Spleen (tissue), 11 donors: Measurements from ENCODE around the gene GNL3. TPM values are rescaled to one million over a fixed set of nuclear protein-coding genes. Genes with fewer than 3 reads are reported as not detected.

Source experiments
- DNase-seq: peaks from one replicate; pipeline ENCODE4 v3.0.0-alpha.2; 2020
- H3K27ac ChIP-seq, 8 donors: fragments of 200-600 bp; sonication (generic) in 7 of 8; 1 replicate in 4 of 8; 2 replicates in 4 of 8; pipeline versions ENCODE4 v1.5.0 to v1.8.0; 2016 to 2021; ENCODE audit warnings: inconsistent platforms in 4 of 8, mild to moderate bottlenecking in 4 of 8, moderate library complexity in 1 of 8
- H3K27me3 ChIP-seq, 7 donors: fragments of 200-600 bp; sonication (generic) in 6 of 7; replicated peaks in 1 of 7; 1 replicate in 4 of 7; 2 replicates in 3 of 7; pipeline versions ENCODE4 v1.5.0 to v1.8.0; 2016 to 2021; ENCODE audit warnings: inconsistent platforms in 3 of 7, mild to moderate bottlenecking in 1 of 7
- H3K36me3 ChIP-seq, 6 donors: fragments of 200-600 bp; sonication (generic) in 5 of 6; 1 replicate in 4 of 6; 2 replicates in 2 of 6; pipeline versions ENCODE4 v1.5.0 to v1.8.0; 2016 to 2021; ENCODE audit warnings: inconsistent platforms in 2 of 6
- H3K4me1 ChIP-seq, 6 donors: fragments of 200-600 bp; sonication (generic) in 5 of 6; 1 replicate in 3 of 6; 2 replicates in 3 of 6; pipeline versions ENCODE4 v1.5.0 to v1.8.0; 2016 to 2021; ENCODE audit warnings: inconsistent platforms in 3 of 6
- H3K4me3 ChIP-seq, 8 donors: fragments of 200-600 bp; sonication (generic) in 7 of 8; 1 replicate in 4 of 8; 2 replicates in 4 of 8; pipeline versions ENCODE4 v1.5.0 to v1.8.0; 2016 to 2021; ENCODE audit warnings: inconsistent platforms in 4 of 8, mild to moderate bottlenecking in 4 of 8, moderate library complexity in 2 of 8
- H3K9me3 ChIP-seq, 8 donors: fragments of 200-600 bp; sonication (generic) in 7 of 8; 1 replicate in 4 of 8; 2 replicates in 4 of 8; pipeline versions ENCODE4 v1.5.0 to v1.8.0; 2016 to 2021; ENCODE audit warnings: inconsistent platforms in 4 of 8
- POLR2A ChIP-seq, 3 donors: fragments of 450-650 bp; IDR thresholded peaks; one replicate each; pipeline ENCODE4 v1.5.1; 2017; ENCODE audit warnings: antibody characterized with exemption in 3 of 3, mild to moderate bottlenecking in 1 of 3
- POLR2AphosphoS5 ChIP-seq, 3 donors: sonication (generic); formaldehyde crosslinking; IDR thresholded peaks; one replicate each; pipeline ENCODE4 v1.5.1; 2017; ENCODE audit warnings: antibody characterized with exemption in 3 of 3
- WGBS, 5 donors: extraction: QIAGEN DNeasy Blood & Tissue Kit in 3 of 5; methylation state at CpG; one replicate each; pipeline versions ENCODE4 v1.1.5 to v1.1.7; 2013 to 2018; 5-methylcytosine and 5-hydroxymethylcytosine counted together
- intact Hi-C: fragments of 100-400 bp; cut with DNase I; formaldehyde crosslinking; loops from one replicate; pipeline ENCODE4 v1.15.0; 2023; ENCODE audit warnings: low total_unique reads
- polyA plus RNA-seq, 3 donors: library from polyadenylated mRNA; stranded (reverse); fragments of 200-250 nt; gene quantifications; one replicate each; pipeline ENCODE4 v1.2.1, GENCODE V29; 2013
- total RNA-seq, 7 donors: library from RNA; depleted of rRNA in 3 of 7; stranded (reverse); fragments of >200 nt in 3 of 7; fragmentation: NEBNext Ultra II Directional in 4 of 7; extraction: Animal tissue kit (Norgen Biotek cat#: 25700) in 4 of 7; gene quantifications; one replicate each; pipeline versions ENCODE4 v1.1.0 to v1.2.1, GENCODE V29; 2016 to 2021
- TF ChIP-seq, protein P1 (sequence below), 11 experiments: fragments of 200-600 bp in 7 of 11; fragments of 450-650 bp in 4 of 11; sonication (generic) in 4 of 11; IDR thresholded peaks in 8 of 11; conservative IDR thresholded peaks in 3 of 11; 1 replicate in 7 of 11; 2 replicates in 4 of 11; pipeline versions ENCODE4 v1.4.0 to v1.8.0; 2016 to 2021; ENCODE audit warnings: antibody characterized with exemption in 11 of 11, inconsistent platforms in 4 of 11, mild to moderate bottlenecking in 1 of 11
- donor health status: healthy with polysubstance abuse.
- donor health status: DM: no; HTN: no; CAD: no; lungs with moderate emphysema.
- donor health status: DM: no; HTN: no; CAD: no.
- donor health status: Bipolar disorder and iron deficiency.
- donor health status: healthy.
- donor health status: DM: no; HTN: no; CAD: no.
- donor health status: DM: yes; HTN: yes; CAD: no.

GNL3 gene
- total and polyA plus RNA-seq, 10 donors, result 49.8 to 87.8 (median 67.7) TPM

DNA sequence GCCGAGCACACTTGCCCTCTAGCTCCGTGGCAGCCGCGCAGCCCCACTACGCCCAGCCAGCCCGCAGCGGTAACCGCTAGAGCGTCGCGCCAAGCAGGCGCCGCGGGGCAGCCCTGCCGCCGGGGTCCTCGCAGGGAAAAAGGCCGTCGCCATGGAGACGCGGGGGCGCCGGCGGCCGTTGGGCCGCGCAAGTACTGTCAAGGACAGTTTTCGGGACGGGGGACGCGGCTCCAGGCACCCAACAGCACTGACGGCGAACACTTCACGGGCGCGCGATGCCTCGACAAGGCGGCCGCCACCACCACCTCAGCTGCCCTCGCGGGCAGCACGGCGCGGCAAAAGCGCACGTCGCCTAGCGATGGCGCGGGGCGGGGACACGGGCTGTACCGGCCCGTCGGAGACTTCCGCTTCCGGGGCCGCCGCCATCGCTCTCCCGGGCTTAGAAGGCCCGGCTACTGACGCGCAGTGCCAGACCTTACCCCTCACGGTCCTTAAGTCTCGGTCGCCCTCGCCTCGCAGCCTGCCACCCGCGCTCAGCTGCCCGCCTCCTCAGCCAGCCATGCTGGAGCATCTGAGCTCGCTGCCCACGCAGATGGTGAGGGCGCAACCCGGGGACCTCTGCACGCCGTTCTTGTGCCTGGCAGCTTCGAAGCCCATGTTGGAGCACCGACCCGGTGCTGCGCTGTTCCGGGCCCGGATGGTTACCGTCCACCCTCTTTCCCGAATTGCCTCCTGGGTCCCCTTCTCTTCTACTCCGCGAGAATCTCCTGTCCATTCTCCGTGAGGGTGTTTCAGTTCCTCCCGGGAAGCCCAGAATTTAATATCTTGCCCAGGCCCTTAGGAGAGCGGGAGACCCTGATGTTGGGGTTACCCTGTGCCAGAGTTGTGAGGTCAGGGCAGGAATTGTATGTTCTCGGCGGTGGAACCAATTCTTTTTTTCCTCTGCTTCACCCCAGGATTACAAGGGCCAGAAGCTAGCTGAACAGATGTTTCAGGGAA lies 20.2 kb downstream of the GNL3 start, which contains the start of the genes GLT8D1 and SPCS1:
TSS of gene GLT8D1 (minus strand) at position 104 of the 999 bp plus-strand sequence. CDS start 5,331 bp downstream, outside the sequence.
TSS of gene SPCS1 (plus strand) at position 419 of the 999 bp plus-strand sequence. CDS start at position 560, 141 bp downstream.
- peaks cover 30 to 86% (median 39%) of the 10 kb centered on the region in 6 donors for H3K4me1 ChIP-seq
- H3K4me3 ChIP-seq, result peak within 1 kb of the TSS; percentile 92 to 100 (median 100)
- no peaks in the 10 kb centered on the region for H3K9me3 ChIP-seq
- intact Hi-C loops, result no loop called here
- WGBS, 5 donors, result 0% methylated on average over 64 to 94 of the region's 94 CpGs
- peak; percentile 98 for DNase-seq
- H3K27me3 ChIP-seq, result no peaks in the 10 kb centered on the region
- peaks cover 0 to 32% (median 13%) of the 10 kb centered on the region in 6 donors for H3K36me3 ChIP-seq
- peak within 1 kb of the TSS; percentile 84 to 96 (median 94) for H3K27ac ChIP-seq
- TF ChIP-seq POLR2AphosphoS5 (IDR thresholded peaks at IDR 0.05), result peak; percentile 88 to 94 (median 91)
- TF ChIP-seq, protein P1, sequence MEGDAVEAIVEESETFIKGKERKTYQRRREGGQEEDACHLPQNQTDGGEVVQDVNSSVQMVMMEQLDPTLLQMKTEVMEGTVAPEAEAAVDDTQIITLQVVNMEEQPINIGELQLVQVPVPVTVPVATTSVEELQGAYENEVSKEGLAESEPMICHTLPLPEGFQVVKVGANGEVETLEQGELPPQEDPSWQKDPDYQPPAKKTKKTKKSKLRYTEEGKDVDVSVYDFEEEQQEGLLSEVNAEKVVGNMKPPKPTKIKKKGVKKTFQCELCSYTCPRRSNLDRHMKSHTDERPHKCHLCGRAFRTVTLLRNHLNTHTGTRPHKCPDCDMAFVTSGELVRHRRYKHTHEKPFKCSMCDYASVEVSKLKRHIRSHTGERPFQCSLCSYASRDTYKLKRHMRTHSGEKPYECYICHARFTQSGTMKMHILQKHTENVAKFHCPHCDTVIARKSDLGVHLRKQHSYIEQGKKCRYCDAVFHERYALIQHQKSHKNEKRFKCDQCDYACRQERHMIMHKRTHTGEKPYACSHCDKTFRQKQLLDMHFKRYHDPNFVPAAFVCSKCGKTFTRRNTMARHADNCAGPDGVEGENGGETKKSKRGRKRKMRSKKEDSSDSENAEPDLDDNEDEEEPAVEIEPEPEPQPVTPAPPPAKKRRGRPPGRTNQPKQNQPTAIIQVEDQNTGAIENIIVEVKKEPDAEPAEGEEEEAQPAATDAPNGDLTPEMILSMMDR (IDR thresholded peaks at IDR 0.05 in 8 of 11, conservative IDR thresholded peaks at IDR 0.05 in 3 of 11), result peak in 3 of 11 experiments; percentile 19 to 30 (median 21)
- TF ChIP-seq POLR2A (IDR thresholded peaks at IDR 0.05), result peak in 2 of 3 donors; percentile 41 to 53

DNA sequence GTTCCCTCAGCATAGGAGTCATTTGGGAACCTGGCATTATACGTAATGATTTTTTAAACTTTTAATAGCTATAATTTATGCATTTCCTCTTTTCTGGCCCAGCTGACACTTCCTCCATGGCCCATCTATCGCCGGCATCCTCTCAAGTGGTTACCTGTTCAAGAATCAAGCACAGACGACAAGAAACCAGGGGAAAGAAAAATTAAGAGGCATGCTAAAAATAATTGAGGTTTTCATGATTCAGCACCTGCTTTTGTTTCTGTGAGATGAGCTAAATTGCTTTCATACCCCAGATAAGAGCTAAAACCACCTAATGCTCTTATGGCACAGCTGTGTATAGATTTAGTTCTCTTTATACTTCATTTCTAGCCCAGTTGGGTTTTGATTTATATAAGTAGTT lies 21.8 kb downstream of the GNL3 start:
- intact Hi-C loops, result no loop called here
- TF ChIP-seq POLR2A (IDR thresholded peaks at IDR 0.05) (no peak), POLR2AphosphoS5 (IDR thresholded peaks at IDR 0.05) (no peak)
- TF ChIP-seq, protein P1 (IDR thresholded peaks at IDR 0.05 in 8 of 11, conservative IDR thresholded peaks at IDR 0.05 in 3 of 11), result no peak
- Histone ChIP-seq H3K27me3 (no peaks in the 10 kb centered on the region), H3K9me3 (no peaks in the 10 kb centered on the region), H3K27ac (peak overlapping the region in 5 of 8 donors; percentile 15 to 96 (median 93)), H3K36me3 (peaks cover 0 to 48% (median 13%) of the 10 kb centered on the region in 6 donors), H3K4me3 (peak overlapping the region in 6 of 8 donors; percentile 92 to 100 (median 100)), H3K4me1 (peaks cover 30 to 79% (median 40%) of the 10 kb centered on the region in 6 donors)
- 24 to 46% (median 27%) methylated on average over 4 of the region's 4 CpGs for WGBS, 5 donors
- DNase-seq, result no peak

- Histone ChIP-seq H3K9me3 (no peaks in the 10 kb centered on the region), H3K4me1 (peaks cover 17 to 50% (median 25%) of the 10 kb centered on the region in 6 donors), H3K36me3 (peaks cover 0 to 52% (median 13%) of the 10 kb centered on the region in 6 donors), H3K4me3 (no peak overlapping the region), H3K27me3 (no peaks in the 10 kb centered on the region), H3K27ac (peak overlapping the region in 5 of 8 donors; percentile 21 to 54 (median 29))
- TF ChIP-seq POLR2AphosphoS5 (IDR thresholded peaks at IDR 0.05), result peak in 1 of 3 donors; percentile 5
- TF ChIP-seq, protein P1 (IDR thresholded peaks at IDR 0.05 in 8 of 11, conservative IDR thresholded peaks at IDR 0.05 in 3 of 11), result no peak
- 62 to 77% (median 73%) methylated on average over 2 of the region's 2 CpGs for WGBS, 5 donors
- no peak for DNase-seq
- intact Hi-C loops, result no loop called here
These were observed 24.7 kb downstream of the GNL3 start for GRCh38 chr3:52710512-52710911.
